Stimulated activated CD8-positive, alpha-beta memory T cell treated with anti-CD3 and anti-CD28 coated beads, Interleukin-12 subunit alpha, Interleukin-12 subunit beta, amount 100 ng/mL, for 1 hour (primary cell): Measurements from ENCODE around the gene PLK4.
"Not testable (repeated sequence)": the region's sequence is repeated elsewhere in the genome, so short reads cannot be mapped to it uniquely, and the experiment has no call there.

Source experiments
- DNase-seq: peaks from one replicate; pipeline ENCODE4 v3.0.0-alpha.2; 2020; ENCODE audit warnings: low read depth

Gene PLK4

GRCh38 chr4:127880763-127881562, at the start of gene PLK4:
TSS of gene PLK4 (plus strand) at chr4:127880893. CDS start at chr4:127881135, 242 bp downstream.
- peak; percentile 90 for DNase-seq

DNA sequence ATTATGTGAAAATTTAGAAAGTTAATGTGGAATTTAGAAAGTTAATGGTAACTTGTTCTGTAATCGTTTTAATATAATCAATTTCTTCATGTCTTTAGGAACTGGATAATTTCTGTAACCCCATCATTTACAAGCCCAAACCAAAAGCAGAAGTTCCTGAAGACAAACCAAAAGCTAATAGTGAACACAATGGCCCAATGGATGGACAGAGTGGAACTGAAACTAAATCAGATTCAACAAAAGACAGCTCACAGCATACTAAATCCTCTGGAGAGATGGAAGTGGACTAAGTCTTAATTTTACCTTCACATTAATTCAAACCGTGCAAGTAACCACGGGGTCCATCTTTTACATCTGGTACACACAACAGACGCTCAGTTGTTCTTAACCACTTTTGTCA, 48.1 kb upstream of the PLK4 start:
- no peak for DNase-seq

DNA sequence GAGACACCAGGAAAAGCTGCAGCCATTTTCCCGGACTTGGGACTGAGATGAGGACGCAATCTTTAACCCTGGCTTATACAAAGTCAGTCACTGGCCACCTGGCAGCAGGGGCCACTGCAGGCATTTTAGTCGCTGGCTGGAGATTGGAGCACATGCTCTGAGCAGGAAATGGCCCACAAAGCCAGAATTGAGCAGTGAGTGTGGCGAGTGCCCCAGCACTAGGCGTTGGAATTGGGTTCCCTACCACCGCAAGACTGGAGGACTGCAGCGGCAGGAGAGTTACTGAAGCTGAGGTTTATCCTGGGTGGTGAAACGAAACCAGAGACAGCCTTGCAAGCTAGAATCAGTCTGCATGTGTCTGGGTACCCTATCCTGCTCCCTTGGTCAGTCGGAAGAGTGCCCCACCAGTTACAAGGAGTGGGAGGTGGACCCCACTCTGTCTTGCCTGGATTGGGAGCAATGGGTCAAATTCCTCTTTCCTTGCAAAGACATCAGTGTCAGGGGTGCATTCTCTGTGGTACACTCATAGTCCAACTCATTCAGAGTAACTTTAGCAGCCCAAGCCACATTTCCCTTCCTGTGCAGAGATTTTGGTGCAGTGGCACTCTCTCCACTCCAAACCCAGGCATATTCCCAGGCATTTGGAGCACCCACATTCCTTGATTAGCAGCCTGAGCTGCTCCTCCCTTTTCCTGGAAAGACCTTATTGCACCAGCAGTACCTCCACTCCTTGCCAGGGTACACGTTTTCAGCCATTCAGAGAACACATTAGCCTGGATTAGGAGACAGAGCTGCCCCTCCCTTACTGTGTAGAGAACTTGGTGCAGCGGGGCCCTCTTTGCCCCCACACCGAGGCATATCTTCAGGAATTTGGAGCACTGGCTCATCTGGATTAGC, 36.7 kb upstream of the PLK4 start:
- DNase-seq: no peak

GRCh38 chr4:127844601-127845116, 36.0 kb upstream of the PLK4 start:
- no peak for DNase-seq

DNA sequence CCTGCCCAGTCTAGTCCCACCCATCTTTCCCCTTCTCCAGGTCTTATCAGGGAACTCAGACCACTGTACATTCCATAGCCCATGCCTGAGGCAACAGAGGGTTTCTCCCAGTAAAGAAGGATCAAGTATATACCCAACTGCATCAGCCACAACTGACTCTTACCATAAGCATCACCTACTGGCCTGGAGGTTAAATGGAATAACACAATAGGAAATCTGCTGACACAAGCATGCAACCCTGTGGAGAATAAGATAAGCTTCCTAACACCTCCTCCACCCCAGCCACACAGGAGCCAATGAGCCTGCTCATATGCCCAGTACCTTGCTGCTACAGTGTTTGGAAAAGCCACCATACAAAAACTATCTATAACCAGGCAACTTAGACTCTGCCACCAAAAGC, 34.6 kb upstream of the PLK4 start:
- no peak for DNase-seq

- no peak for DNase-seq
Measured at GRCh38 chr4:127846765-127847164, 33.9 kb upstream of the PLK4 start.

- no peak for DNase-seq
Measured at GRCh38 chr4:127849505-127850234, 31.0 kb upstream of the PLK4 start.

DNA sequence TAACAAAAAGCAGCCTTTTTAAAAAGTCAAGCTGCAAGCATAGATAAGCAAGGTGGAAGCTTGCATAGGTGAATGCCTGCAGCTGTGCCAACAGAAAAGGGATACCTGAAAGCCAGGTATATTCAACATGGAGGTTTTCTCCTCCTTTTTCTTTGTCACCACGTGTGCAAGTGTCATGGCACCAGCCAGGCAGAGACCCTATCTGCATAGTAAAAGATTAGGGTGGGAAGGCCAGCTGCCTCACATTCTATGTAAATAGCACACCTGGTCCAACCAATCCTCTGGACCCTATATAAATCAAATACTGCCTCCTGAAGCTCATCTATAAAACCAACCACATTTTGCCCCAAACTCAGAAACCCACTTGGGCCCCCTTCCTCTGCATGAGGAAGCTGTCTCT, 28.0 kb upstream of the PLK4 start:
- no peak for DNase-seq

DNA sequence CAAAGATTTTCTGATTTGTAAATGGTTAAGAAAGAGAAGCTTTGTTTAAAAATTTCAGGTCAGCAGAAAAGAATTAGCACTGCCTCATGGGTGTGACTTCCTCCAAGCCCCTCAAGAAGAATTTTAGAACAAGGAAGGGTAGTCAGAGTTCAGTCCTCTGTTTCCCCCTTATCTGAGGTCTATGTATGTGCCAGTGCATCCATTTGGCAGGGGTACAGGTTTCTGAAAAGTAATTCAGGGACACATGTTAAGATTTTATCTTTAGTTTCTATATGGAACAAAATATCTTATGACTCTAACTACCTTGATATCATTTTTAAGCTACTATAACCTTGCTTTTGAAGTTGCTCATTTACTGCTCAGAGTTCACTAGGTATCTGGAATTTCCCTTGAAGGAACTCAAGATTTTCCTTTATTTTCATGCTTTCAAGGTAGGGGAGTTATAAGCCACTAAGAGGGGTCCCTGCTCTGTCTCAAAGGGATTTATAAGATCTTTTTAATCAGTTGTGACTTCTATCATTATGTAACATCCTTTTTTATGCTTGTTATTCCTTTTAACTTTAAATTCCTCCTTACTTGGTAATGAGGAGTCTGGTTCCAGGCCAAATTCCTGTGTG, 24.4 kb upstream of the PLK4 start:
- DNase-seq: no peak

GRCh38 chr4:127856813-127857447, 23.8 kb upstream of the PLK4 start:
- DNase-seq: no peak

DNA sequence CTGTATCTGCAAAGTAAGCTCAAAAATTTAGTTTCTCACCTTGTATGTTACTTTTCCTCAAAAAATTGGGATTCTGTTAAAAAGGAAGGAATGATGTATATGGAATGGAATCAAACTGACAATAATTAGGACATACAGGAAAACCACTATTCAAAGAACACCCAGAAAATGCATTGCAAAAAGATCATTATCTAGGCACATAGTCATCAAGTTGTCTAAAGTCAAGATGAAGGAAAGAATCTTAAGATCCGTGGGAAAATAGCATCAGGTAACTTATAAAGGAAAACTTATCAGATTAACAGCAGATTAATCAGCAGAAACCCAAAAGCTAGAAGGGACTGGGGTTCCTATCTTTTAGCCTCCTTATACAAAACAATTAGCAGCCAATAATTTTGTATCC, 23.1 kb upstream of the PLK4 start:
- no peak for DNase-seq

DNA sequence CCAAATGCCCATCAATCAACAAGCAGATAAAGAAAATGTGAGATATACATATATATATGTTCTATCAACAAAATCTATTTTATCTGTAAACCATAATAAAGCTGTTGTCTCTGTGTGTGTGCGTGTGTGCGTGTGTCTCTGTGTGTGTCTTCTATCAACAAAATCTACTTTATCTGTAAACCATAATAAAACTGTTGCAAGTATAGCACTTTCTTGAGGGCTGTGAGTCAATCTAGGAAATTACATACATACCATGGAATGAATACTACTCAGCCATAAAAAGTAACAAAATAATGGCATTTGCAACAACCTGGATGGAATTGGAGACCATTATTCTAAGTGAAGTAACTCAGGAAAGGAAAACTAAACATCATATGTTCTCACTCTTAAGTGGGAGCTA, 12.5 kb upstream of the PLK4 start:
- DNase-seq: no peak

DNA sequence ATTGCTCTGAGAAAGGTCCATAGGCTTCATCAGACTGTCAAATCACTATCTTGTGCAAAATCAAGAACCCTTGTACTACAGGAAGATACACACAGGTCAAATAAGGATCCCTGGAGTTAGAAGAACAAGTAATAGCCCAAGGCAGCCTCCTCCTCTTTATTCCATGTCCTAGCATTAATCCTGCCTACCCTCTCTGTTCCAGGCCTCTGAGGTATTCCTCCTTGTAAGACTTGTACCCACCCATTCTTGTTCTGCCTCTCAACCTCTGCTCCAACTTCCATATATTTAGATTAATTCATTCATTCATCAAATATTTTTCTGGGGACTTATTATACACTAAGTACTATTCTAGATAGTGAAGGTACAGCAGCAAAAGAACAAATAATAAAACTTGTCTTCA, 10.4 kb upstream of the PLK4 start:
- DNase-seq: no peak

- no peak for DNase-seq
Measured at GRCh38 chr4:127870688-127871087, 10.0 kb upstream of the PLK4 start.

- no peak for DNase-seq
Measured at GRCh38 chr4:127875791-127876190, 4.9 kb upstream of the PLK4 start.

GRCh38 chr4:127881563-127881864, 821 bp downstream of the PLK4 start:
- DNase-seq: no peak

DNA sequence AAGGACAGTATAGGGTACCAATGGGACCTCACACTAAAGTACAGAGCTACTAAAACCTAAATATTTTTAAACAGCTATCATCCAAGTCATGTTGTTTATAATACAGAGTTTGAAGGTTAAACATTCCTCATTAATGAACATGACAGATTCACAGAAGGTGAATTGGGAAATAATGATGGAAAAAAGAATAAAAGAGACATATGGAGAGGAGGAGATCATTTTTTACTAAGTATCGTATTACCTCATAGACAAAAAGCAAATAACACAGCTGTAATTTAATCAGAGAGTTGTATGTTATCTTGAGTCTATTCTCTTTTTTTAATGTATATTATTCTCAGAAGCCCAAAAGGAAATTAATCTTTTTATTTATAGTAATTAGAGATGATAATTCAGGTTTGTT, 7.9 kb downstream of the PLK4 start:
- no peak for DNase-seq

DNA sequence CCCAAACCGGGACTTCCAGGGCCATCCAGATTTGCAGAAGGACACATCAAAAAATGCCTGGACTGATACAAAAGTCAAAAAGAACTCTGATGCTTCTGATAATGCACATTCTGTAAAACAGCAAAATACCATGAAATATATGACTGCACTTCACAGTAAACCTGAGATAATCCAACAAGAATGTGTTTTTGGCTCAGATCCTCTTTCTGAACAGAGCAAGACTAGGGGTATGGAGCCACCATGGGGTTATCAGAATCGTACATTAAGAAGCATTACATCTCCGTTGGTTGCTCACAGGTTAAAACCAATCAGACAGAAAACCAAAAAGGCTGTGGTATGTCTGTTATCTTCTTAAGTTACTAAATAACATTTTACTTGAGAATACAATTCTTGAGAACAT, 9.2 kb downstream of the PLK4 start:
- no peak for DNase-seq

DNA sequence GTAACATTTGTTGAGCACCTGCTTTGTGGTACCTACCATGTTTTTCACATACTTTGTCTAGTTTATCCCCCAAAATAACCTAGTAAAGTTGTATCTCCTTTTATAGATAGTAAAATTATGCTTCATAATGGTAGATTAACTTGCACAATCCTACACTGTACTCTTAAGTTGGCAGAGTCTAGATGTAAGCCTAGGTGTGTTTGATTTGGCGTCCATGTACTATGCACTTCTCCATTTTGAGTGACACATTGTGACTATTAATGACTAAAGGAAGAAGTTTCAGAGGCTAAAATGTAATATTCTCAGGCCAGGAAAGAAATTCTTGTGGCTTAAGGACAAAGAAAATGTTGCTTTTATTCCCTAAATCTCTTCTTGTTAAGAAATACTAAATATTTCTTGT, 15.4 kb downstream of the PLK4 start:
- no peak for DNase-seq

DNA sequence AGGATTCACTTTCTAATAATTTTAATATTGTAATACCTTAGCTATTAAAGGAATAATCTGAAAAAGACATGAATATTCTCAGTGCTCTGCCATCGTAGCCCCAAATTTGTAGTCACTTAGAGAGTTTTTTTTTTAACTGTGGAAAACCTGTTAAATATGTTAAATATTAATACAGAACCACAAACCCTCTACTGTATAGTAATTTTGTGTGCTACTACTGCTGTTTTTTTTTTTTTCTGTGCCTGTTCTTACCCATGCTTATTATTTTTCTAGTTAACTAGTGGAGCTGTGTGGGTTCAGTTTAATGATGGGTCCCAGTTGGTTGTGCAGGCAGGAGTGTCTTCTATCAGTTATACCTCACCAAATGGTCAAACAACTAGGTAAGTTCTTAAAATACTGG, 15.8 kb downstream of the PLK4 start:
- DNase-seq: no peak

- DNase-seq: not testable (repeated sequence)
Measured at GRCh38 chr4:127899682-127900081, 19.0 kb downstream of the PLK4 start.

GRCh38 chr4:127905029-127905428, 24.3 kb downstream of the PLK4 start:
- no peak for DNase-seq
